ENCODE measurements around the gene LPIN1.
"Not testable (repeated sequence)": the region's sequence is repeated elsewhere in the genome, so short reads cannot be mapped to it uniquely, and the experiment has no call there.

Gene LPIN1

GRCh38 chr2:11835403-11835802, 89.0 kb downstream of the LPIN1 start:
- no peak overlapping the region for H3K9ac ChIP-seq (ENCODE audit: low read depth, low read length)
- H3K27me3 ChIP-seq (ENCODE audit: insufficient read depth, low read length) = no peaks in the 10 kb centered on the region
- H3K9me3 ChIP-seq (ENCODE audit: insufficient read depth, low read depth, low read length) = no peaks in the 10 kb centered on the region
- no peak overlapping the region for H3K27ac ChIP-seq (ENCODE audit: low read length)
- no peak overlapping the region for H3K4me3 ChIP-seq (ENCODE audit: low read length)
- H3K36me3 ChIP-seq (ENCODE audit: insufficient read depth, low read depth, low read length) = no peaks in the 10 kb centered on the region
- peaks cover 10% of the 10 kb centered on the region; the same call in 1 of the 2 replicates for H3K4me1 ChIP-seq (ENCODE audit: insufficient read depth, low read length)

GRCh38 chr2:11836647-11837219, 90.3 kb downstream of the LPIN1 start:
- Histone ChIP-seq H3K4me3 (ENCODE audit: low read length) (no peak overlapping the region), H3K9me3 (ENCODE audit: insufficient read depth, low read depth, low read length) (no peaks in the 10 kb centered on the region), H3K4me1 (ENCODE audit: insufficient read depth, low read length) (0 out of 2 replicates have a peak, but pooled peaks cover 4% of the 10 kb centered on the region), H3K27me3 (ENCODE audit: insufficient read depth, low read length) (no peaks in the 10 kb centered on the region), H3K27ac (ENCODE audit: low read length) (no peak overlapping the region), H3K9ac (ENCODE audit: low read depth, low read length) (no peak overlapping the region), H3K36me3 (ENCODE audit: insufficient read depth, low read depth, low read length) (no peaks in the 10 kb centered on the region)

GRCh38 chr2:11837875-11838734, 91.7 kb downstream of the LPIN1 start:
- 0 out of 2 replicates have a peak, but pooled peaks cover 4% of the 10 kb centered on the region for H3K4me1 ChIP-seq (ENCODE audit: insufficient read depth, low read length)

DNA sequence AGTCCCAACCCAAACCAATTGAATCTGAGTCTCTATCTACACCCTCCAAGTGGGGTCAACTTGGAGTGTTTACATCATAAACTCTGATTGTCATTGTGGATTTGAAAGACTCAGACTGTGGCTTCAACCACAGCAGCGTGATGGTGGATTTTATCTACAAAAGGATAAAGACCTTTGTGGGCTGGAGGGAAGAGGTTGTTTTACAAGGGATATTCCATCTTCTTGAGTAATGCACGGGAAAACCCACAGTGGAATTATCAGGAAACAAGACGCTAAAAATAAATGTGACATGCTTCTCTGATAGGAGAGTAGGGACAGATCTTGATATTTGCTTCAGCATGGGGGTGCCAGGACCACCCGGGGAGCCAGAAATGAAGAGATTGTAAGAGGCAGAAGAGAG, 93.5 kb downstream of the LPIN1 start:
- Histone ChIP-seq H3K4me1 (ENCODE audit: insufficient read depth, low read length) (0 out of 2 replicates have a peak, but pooled peaks cover 4% of the 10 kb centered on the region), H3K36me3 (ENCODE audit: insufficient read depth, low read depth, low read length) (no peaks in the 10 kb centered on the region), H3K4me3 (ENCODE audit: low read length) (no peak overlapping the region), H3K9ac (ENCODE audit: low read depth, low read length) (no peak overlapping the region), H3K27ac (ENCODE audit: low read length) (no peak overlapping the region), H3K9me3 (ENCODE audit: insufficient read depth, low read depth, low read length) (no peaks in the 10 kb centered on the region), H3K27me3 (ENCODE audit: insufficient read depth, low read length) (no peaks in the 10 kb centered on the region)

More at GRCh38 chr2:11837875-11838734, 91.7 kb downstream of the LPIN1 start:
- Histone ChIP-seq H3K36me3 (ENCODE audit: insufficient read depth, low read depth, low read length) (no peaks in the 10 kb centered on the region), H3K9ac (ENCODE audit: low read depth, low read length) (no peak overlapping the region), H3K9me3 (ENCODE audit: insufficient read depth, low read depth, low read length) (no peaks in the 10 kb centered on the region), H3K27ac (ENCODE audit: low read length) (no peak overlapping the region), H3K4me3 (ENCODE audit: low read length) (no peak overlapping the region), H3K27me3 (ENCODE audit: insufficient read depth, low read length) (no peaks in the 10 kb centered on the region)

DNA sequence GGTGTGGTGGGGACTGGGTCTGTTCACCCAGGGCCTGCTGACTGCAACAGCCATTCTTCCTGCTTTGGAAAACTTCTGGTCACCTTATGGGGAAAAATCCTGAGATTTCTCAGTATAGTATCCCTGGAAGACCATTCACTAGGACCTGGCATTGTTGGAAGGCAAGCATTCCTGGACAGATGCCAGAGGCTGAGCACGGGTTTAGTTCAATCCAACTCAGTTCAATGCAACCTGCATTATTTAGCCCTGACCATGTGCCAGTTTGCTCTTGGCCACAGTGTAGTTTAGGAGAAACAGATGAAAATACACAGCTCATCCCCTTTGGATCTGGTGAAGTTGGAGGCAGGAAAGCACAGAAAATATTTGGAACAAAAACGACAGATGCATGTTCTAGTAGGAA, 95.9 kb downstream of the LPIN1 start:
- 0 out of 2 replicates have a peak, but pooled peaks cover 4% of the 10 kb centered on the region for H3K4me1 ChIP-seq (ENCODE audit: insufficient read depth, low read length)

GRCh38 chr2:11844798-11845197, 98.4 kb downstream of the LPIN1 start:
- H3K4me3 ChIP-seq (ENCODE audit: low read length); H3K27me3 ChIP-seq (ENCODE audit: insufficient read depth, low read length); H3K36me3 ChIP-seq (ENCODE audit: insufficient read depth, low read depth, low read length); H3K4me1 ChIP-seq (ENCODE audit: insufficient read depth, low read length); H3K9me3 ChIP-seq (ENCODE audit: insufficient read depth, low read depth, low read length); H3K9ac ChIP-seq (ENCODE audit: low read depth, low read length); H3K27ac ChIP-seq (ENCODE audit: low read length): not testable (repeated sequence)

More for the DNA sequence above, 95.9 kb downstream of the LPIN1 start:
- H3K9ac ChIP-seq (ENCODE audit: low read depth, low read length) = no peak overlapping the region
- H3K27ac ChIP-seq (ENCODE audit: low read length) = no peak overlapping the region
- H3K27me3 ChIP-seq (ENCODE audit: insufficient read depth, low read length) = no peaks in the 10 kb centered on the region
- no peak overlapping the region for H3K4me3 ChIP-seq (ENCODE audit: low read length)
- no peaks in the 10 kb centered on the region for H3K36me3 ChIP-seq (ENCODE audit: insufficient read depth, low read depth, low read length)
- H3K9me3 ChIP-seq (ENCODE audit: insufficient read depth, low read depth, low read length) = no peaks in the 10 kb centered on the region

- H3K4me1 ChIP-seq (ENCODE audit: insufficient read depth, low read length); H3K27ac ChIP-seq (ENCODE audit: low read length); H3K27me3 ChIP-seq (ENCODE audit: insufficient read depth, low read length); H3K9me3 ChIP-seq (ENCODE audit: insufficient read depth, low read depth, low read length); H3K4me3 ChIP-seq (ENCODE audit: low read length); H3K9ac ChIP-seq (ENCODE audit: low read depth, low read length); H3K36me3 ChIP-seq (ENCODE audit: insufficient read depth, low read depth, low read length): not testable (repeated sequence)
These were observed 101.5 kb downstream of the LPIN1 start for GRCh38 chr2:11847935-11848334.

DNA sequence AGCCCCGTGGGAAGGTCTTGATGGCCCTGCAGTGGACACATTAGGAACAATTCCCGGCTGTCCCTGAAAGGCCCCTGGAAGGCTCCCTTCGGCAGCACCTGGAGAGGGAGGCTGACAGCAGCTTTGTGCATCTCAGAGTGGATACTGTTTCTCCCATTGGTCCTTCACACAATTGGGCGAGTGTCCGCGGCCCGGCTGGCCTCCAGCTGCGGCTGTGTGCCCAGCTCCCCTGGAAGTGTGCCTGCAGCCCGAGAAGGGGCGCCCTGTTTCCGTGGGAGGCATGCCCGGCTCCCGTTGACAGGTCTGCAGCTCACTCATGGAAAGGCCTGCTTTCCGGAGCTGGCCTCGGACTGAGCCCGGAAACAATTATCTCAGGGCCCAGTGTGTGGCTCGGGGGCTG, 103.7 kb downstream of the LPIN1 start:
- Histone ChIP-seq H3K27me3 (ENCODE audit: insufficient read depth, low read length) (no peaks in the 10 kb centered on the region), H3K36me3 (ENCODE audit: insufficient read depth, low read depth, low read length) (no peaks in the 10 kb centered on the region), H3K27ac (ENCODE audit: low read length) (no peak overlapping the region), H3K4me3 (ENCODE audit: low read length) (no peak overlapping the region), H3K9ac (ENCODE audit: low read depth, low read length) (no peak overlapping the region), H3K4me1 (ENCODE audit: insufficient read depth, low read length) (no peaks in the 10 kb centered on the region), H3K9me3 (ENCODE audit: insufficient read depth, low read depth, low read length) (peaks cover 6% of the 10 kb centered on the region; the same call in 1 of the 2 replicates)

DNA sequence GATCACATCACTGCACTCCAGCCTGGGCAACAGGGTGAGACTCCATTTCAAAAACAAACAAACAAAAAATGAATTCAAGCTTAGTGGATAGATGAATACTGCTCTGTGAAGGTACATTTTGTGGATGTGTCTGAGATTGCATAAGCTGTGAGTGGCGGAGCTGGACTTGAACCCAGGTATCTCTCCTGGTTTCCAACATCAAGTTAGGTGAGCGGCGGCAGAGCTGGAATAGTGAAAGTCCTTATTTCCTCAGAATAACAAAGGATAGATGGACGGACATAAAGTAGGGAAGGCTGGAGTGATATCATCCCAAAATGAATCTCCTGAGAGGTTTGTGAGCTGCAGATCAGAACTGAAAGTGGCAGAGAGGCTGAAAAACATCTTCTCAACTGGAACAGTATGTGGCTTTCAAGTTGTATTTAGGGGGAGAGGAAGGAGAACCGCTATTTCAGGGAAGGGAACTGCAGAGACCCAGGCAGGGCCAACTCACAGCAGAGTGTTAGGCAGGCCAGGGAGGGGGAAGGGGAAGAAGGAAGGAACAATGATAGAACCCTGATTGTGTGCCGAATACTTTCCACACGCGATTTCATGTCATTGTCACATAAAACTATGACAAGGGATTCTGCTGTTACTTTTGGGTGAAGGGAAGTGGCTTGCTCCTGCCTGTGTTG, 106.2 kb downstream of the LPIN1 start:
- H3K9ac ChIP-seq (ENCODE audit: low read depth, low read length) = no peak overlapping the region
- H3K4me3 ChIP-seq (ENCODE audit: low read length) = no peak overlapping the region
- H3K4me1 ChIP-seq (ENCODE audit: insufficient read depth, low read length) = no peaks in the 10 kb centered on the region
- no peaks in the 10 kb centered on the region for H3K27me3 ChIP-seq (ENCODE audit: insufficient read depth, low read length)
- H3K9me3 ChIP-seq (ENCODE audit: insufficient read depth, low read depth, low read length) = peaks cover 13% of the 10 kb centered on the region
- no peaks in the 10 kb centered on the region for H3K36me3 ChIP-seq (ENCODE audit: insufficient read depth, low read depth, low read length)
- H3K27ac ChIP-seq (ENCODE audit: low read length) = no peak overlapping the region

DNA sequence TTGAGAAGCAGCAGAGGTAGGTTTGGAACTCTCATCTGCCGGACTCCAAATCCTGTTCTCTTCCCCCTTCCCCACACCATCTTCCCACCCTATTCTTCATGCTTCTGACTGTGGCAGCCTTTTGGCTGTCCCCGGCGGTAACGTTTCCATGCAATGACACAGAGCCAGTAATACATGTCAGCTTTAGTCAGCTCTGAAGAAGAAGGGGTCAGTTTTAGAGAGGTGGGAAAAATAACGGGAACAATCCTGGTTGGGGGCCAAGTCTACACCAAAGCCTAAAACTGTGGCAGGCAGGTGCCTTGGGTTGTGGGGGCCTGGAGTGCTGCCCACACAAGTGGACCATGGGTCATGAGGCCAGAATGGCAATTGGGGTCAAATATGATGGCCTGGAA, 106.8 kb downstream of the LPIN1 start:
- Histone ChIP-seq H3K36me3 (ENCODE audit: insufficient read depth, low read depth, low read length) (no peaks in the 10 kb centered on the region), H3K4me1 (ENCODE audit: insufficient read depth, low read length) (no peaks in the 10 kb centered on the region), H3K9ac (ENCODE audit: low read depth, low read length) (no peak overlapping the region), H3K4me3 (ENCODE audit: low read length) (no peak overlapping the region), H3K27ac (ENCODE audit: low read length) (no peak overlapping the region), H3K9me3 (ENCODE audit: insufficient read depth, low read depth, low read length) (peaks cover 14% of the 10 kb centered on the region), H3K27me3 (ENCODE audit: insufficient read depth, low read length) (no peaks in the 10 kb centered on the region)

DNA sequence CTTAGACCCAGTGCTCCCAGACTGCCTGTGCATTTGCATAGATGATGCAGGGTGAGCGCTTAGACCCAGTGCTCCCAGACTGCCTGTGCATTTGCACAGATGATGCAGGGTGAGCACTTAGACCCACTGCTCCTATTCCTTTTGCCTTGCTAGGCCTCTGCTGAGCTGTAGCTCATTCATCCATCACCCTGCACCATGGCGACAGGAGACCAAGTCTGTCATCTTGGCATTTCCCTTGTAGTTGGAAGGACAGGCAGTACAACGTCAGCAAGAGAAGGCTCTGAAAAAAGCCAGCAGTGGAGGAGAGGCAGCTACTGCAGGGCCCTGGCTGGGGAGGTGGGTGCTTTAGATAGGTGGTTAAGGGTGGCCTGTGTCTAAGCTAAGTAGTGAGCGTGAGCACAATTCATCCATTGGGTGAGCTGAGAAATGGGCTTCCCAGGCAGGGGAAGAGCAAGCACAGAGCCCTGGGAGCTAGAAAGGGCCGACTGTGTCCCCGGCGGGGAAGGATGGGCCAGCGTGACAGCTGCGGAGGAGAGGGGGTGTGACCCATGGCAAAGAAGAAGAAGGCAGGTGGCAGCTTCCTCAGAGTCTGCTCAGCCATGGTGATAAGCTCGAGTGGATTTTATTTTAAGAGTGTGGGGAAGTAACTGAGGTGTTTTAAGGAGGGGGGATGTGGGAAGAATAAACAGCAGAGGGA, 108.8 kb downstream of the LPIN1 start:
- no peak overlapping the region for H3K4me3 ChIP-seq (ENCODE audit: low read length)
- H3K36me3 ChIP-seq (ENCODE audit: insufficient read depth, low read depth, low read length) = no peaks in the 10 kb centered on the region
- H3K9me3 ChIP-seq (ENCODE audit: insufficient read depth, low read depth, low read length) = peaks cover 28% of the 10 kb centered on the region
- no peak overlapping the region for H3K9ac ChIP-seq (ENCODE audit: low read depth, low read length)
- H3K27me3 ChIP-seq (ENCODE audit: insufficient read depth, low read length) = no peaks in the 10 kb centered on the region
- no peak overlapping the region for H3K27ac ChIP-seq (ENCODE audit: low read length)
- no peaks in the 10 kb centered on the region for H3K4me1 ChIP-seq (ENCODE audit: insufficient read depth, low read length)
